Measurements from ENCODE around the gene AGRN. TPM values are rescaled to one million over a fixed set of nuclear protein-coding genes. Genes with fewer than 3 reads are reported as not detected.

AGRN gene
- total RNA-seq, 2 donors from 2014 or later = 36.2 to 36.7 TPM

DNA sequence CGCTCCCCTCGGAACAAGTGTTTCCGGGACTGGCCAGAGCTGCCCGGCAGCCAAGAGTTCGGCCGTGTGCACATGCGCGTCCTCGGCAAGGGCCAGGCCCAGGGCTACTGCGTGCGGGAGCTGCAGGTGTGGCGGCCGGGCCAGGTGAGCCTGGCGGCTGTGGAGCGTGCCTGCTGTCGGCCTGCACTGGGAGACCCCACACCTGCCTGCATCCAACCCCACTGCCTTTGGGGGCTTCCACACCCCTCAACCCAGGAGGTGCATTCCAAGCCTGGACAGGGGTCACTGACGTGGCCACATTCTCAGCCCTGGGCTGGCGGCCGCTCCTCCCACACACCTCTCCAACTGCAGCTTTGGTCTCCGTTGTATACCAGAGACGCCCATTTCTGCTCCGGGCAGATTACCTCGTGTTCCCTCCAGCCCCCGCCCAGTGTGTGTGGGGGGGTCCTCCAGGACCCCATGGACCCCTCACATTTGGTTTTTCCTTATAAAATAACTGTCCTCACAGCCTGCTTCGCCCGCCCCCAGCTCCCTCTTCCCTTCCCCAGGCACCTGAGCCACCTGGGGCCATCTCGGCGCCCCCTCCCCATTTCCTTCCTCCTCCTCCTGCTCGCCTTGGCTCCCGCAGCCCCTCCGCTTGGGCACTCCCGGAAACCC, 48.1 kb downstream of the AGRN start:
- H3K4me3 ChIP-seq = peak overlapping the region; percentile 74
- DNase-seq (ENCODE audit: low spot score) (no peak), ATAC-seq (ENCODE audit: insufficient number of reproducible peaks, low FRiP score, low read depth) (no peak)
- H3K9me3 ChIP-seq = no peaks in the 10 kb centered on the region
- TF ChIP-seq, protein P1, sequence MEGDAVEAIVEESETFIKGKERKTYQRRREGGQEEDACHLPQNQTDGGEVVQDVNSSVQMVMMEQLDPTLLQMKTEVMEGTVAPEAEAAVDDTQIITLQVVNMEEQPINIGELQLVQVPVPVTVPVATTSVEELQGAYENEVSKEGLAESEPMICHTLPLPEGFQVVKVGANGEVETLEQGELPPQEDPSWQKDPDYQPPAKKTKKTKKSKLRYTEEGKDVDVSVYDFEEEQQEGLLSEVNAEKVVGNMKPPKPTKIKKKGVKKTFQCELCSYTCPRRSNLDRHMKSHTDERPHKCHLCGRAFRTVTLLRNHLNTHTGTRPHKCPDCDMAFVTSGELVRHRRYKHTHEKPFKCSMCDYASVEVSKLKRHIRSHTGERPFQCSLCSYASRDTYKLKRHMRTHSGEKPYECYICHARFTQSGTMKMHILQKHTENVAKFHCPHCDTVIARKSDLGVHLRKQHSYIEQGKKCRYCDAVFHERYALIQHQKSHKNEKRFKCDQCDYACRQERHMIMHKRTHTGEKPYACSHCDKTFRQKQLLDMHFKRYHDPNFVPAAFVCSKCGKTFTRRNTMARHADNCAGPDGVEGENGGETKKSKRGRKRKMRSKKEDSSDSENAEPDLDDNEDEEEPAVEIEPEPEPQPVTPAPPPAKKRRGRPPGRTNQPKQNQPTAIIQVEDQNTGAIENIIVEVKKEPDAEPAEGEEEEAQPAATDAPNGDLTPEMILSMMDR (IDR thresholded peaks at IDR 0.05) = no peak
- no peak overlapping the region for H3K27ac ChIP-seq
- H3K36me3 ChIP-seq = no peaks in the 10 kb centered on the region
- peaks cover 0 to 19% of the 10 kb centered on the region in 2 donors for H3K4me1 ChIP-seq (ENCODE audit: control insufficient read depth in 1 of 2, low read depth in 2 of 2)
- peaks cover under 1% of the 10 kb centered on the region for H3K27me3 ChIP-seq (replicated peaks; ENCODE audit: insufficient read depth)

DNA sequence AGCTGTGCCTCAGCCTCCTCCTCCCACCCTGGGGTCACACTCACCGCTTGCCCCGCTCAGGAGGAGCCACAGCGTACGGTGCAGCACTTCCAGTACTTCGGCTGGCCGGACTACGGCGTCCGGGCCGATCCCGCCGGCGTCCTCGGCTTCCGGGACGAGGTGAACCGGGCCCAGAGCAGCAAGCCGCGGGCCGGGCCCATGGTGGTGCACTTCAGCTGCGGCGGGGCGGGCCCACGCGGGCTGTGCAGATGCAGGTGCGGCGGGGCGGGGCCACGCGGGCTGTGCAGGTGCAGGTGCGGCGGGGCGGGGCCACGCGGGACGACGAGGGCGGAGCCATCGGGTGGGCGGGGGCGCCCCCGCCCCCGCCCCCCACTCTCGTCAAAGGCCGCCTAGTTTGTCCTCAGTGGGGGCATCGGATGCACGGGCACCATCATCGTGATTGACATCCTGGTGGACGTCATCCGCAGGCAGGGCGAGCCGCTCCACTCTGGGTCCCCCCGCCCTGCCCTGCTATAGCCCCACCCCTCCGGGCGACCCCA, 48.7 kb downstream of the AGRN start:
- Histone ChIP-seq H3K9me3 (no peaks in the 10 kb centered on the region), H3K4me1 (ENCODE audit: control insufficient read depth in 1 of 2, low read depth in 2 of 2) (peaks cover 0 to 19% of the 10 kb centered on the region in 2 donors), H3K27ac (no peak overlapping the region), H3K27me3 (replicated peaks; ENCODE audit: insufficient read depth) (no peaks in the 10 kb centered on the region), H3K4me3 (peak overlapping the region; percentile 74), H3K36me3 (no peaks in the 10 kb centered on the region)
- no peak for ATAC-seq (ENCODE audit: insufficient number of reproducible peaks, low FRiP score, low read depth)
- TF ChIP-seq, protein P1 (IDR thresholded peaks at IDR 0.05) = no peak
- DNase-seq (ENCODE audit: low spot score) = no peak

DNA sequence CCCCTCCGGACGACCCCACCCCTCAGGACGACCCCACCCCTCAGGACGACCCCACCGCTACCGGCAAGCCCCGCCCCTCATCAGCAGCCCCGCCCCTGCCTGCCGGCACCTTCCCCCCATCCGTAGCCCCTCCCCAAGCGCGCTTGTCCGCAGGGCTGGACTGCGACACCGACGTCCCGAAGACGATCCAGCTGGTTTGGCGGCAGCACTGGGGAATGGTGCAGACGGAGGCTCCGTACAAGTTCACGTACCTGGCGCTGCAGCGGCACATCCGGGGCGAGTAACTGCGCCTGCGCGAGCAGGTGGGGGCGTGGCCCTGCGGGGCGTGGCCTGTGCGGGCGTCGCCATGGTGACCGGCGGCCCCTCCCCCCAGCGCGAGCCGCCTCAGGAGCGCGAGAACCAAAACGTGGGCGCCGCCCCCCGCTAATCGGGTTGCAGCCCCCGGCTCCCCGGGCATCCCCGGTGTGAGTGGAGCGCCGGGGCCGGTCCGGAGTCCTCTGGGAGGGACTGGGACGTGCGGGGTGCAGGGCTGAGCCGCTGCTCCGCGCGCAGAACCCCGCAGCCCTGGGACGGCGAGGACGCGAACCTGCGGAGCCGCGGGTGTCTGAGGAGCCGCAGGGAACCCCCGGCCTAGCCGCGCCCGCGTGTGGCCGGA, 49.3 kb downstream of the AGRN start:
- no peaks in the 10 kb centered on the region for H3K27me3 ChIP-seq (replicated peaks; ENCODE audit: insufficient read depth)
- no peaks in the 10 kb centered on the region for H3K9me3 ChIP-seq
- no peak overlapping the region for H3K27ac ChIP-seq
- no peaks in the 10 kb centered on the region for H3K36me3 ChIP-seq
- no peak for DNase-seq (ENCODE audit: low spot score)
- ATAC-seq (ENCODE audit: insufficient number of reproducible peaks, low FRiP score, low read depth) = no peak
- peak overlapping the region; percentile 74 for H3K4me3 ChIP-seq
- TF ChIP-seq, protein P1 (IDR thresholded peaks at IDR 0.05) = no peak
- peaks cover 0 to 15% of the 10 kb centered on the region in 2 donors for H3K4me1 ChIP-seq (ENCODE audit: control insufficient read depth in 1 of 2, low read depth in 2 of 2)

DNA sequence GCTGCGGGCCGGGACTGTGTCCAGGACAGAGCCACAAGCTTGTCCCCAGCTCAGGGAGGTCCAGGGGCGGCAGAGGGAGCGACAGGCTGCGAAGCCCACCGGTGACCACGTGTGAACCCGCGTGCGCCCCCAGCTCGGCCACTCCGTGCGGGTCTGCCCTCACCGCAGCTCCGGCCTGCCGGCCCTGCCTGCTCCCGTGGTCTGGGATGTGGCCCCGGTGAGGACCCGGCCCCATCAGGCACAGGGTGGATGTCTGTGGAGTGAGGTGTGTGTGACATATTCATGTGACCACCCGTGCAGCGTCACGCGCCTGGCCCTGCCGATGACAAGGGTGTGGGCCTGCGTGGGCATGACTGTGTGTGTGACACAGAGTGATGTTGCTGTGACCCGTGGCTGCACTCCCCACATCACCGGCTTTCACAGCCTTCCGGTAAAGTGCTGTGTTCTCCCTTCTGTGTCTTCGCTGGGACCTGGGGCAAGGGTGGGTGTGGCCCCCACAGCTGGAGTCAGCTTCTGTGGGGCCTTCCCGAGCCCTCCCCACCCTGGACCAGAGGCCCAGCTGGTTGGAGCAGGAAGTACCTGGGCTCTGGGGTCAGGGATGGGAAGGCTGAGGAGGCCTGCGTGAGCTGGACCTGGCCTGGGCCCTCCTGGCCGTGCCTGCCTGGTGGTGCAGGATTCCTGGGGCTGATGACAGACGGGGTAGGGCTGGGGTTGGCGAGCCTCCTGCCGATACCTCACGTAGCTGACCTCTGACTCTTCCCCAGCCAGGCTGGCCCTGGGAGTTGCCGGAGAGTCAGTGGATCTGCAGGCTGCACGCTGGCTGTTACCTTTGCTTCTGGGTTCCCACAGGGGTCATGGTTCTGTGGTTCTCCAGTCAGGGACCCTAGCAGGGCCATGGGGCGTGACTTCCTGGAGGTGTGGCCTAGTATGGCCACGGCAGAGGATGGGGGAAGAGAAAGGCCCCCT, 50.1 kb downstream of the AGRN start:
- Histone ChIP-seq H3K4me1 (ENCODE audit: control insufficient read depth in 1 of 2, low read depth in 2 of 2) (peaks cover 0 to 14% of the 10 kb centered on the region in 2 donors), H3K36me3 (no peaks in the 10 kb centered on the region), H3K9me3 (no peaks in the 10 kb centered on the region), H3K27ac (no peak overlapping the region), H3K4me3 (peak overlapping the region; percentile 74), H3K27me3 (replicated peaks; ENCODE audit: insufficient read depth) (no peaks in the 10 kb centered on the region)
- TF ChIP-seq, protein P1 (IDR thresholded peaks at IDR 0.05) = no peak
- DNase-seq (ENCODE audit: low spot score) (no peak), ATAC-seq (ENCODE audit: insufficient number of reproducible peaks, low FRiP score, low read depth) (no peak)

Data from thoracic aorta (tissue), 2 donors.